Pancreas (tissue), 10 donors: ENCODE measurements around the gene MRGPRD. TPM values are rescaled to one million over a fixed set of nuclear protein-coding genes. Genes with fewer than 3 reads are reported as not detected.

Source experiments
- ATAC-seq, 4 donors: fragments of 200-7000 bp; cut with Tn5 transposase; one replicate each; pipeline versions ENCODE4 v1.8.0 to v1.9.1; 2020; ENCODE audit warnings: mild to moderate bottlenecking in 4 of 4, moderate library complexity in 4 of 4
- DNase-seq, 6 donors: peaks; one replicate each; pipeline ENCODE4 v3.0.0-alpha.2; 2020
- FAIRE-seq: peaks from 2 replicates; lab custom pipeline; 2012; peaks lifted over from hg19 to GRCh38; lab: Jason Lieb, UNC
- H3K27ac ChIP-seq, 4 donors: fragments of 200-600 bp; sonication (generic); 1 replicate in 3 of 4; 2 replicates in 1 of 4; pipeline versions ENCODE4 v1.5.0 to v1.8.0; 2020
- H3K27me3 ChIP-seq, 4 donors: fragments of 200-600 bp; one replicate each; pipeline ENCODE4 v1.8.0; 2021
- H3K36me3 ChIP-seq, 3 donors: fragments of 200-600 bp; sonication (generic) in 1 of 3; one replicate each; pipeline versions ENCODE4 v1.5.0 to v1.8.0; 2020 to 2021
- H3K4me1 ChIP-seq, 3 donors: fragments of 200-600 bp; one replicate each; pipeline ENCODE4 v1.8.0; 2021
- H3K4me3 ChIP-seq, 4 donors: fragments of 200-600 bp; sonication (generic) in 2 of 4; one replicate each; pipeline versions ENCODE4 v1.5.0 to v1.8.0; 2020 to 2021
- H3K9me3 ChIP-seq, 4 donors: fragments of 200-600 bp; one replicate each; pipeline ENCODE4 v1.8.0; 2021
- CTCF ChIP-seq, 4 donors: fragments of 200-600 bp; sonication (generic) in 3 of 4; IDR thresholded peaks; one replicate each; pipeline versions ENCODE4 v1.5.0 to v1.8.0; 2021; ENCODE audit warnings: antibody characterized with exemption in 4 of 4
- WGBS, 2 donors: extraction: QIAGEN DNeasy Blood & Tissue Kit; methylation state at CpG; one replicate each; pipeline ENCODE4 v1.1.7; 2013; 5-methylcytosine and 5-hydroxymethylcytosine counted together
- intact Hi-C, 3 donors: fragments of 100-400 bp; cut with DNase I; formaldehyde crosslinking; loops; one replicate each; pipeline versions ENCODE4 v1.11.1 to v1.14.2; 2022
- polyA plus RNA-seq, 2 donors: library from polyadenylated mRNA; stranded (reverse); fragments of 200-250 nt; gene quantifications; one replicate each; pipeline ENCODE4 v1.2.3, GENCODE V29; 2013
- total RNA-seq, 6 donors: library from RNA; stranded (reverse); fragmentation: NEBNext Ultra II Directional in 4 of 6; extraction: Animal tissue kit (Norgen Biotek cat#: 25700) in 4 of 6; gene quantifications; one replicate each; pipeline versions ENCODE4 v1.2.1 to v1.2.4, GENCODE V29; 2021 to 2023
- donor health status: healthy with polysubstance abuse.
- donor health status: DM: no; HTN: no; CAD: no; lungs with moderate emphysema.
- donor health status: DM: no; HTN: no; CAD: no.
- donor health status: control.
- donor health status: control.
- donor health status: Bipolar disorder and iron deficiency.
- donor health status: DM: yes; HTN: yes; CAD: no.
- donor health status: DM: no; HTN: no; CAD: no.
- donor health status: DM: no; HTN: no; CAD: no.
- donor health status: DM: yes; HTN: yes; CAD: no.

MRGPRD gene
- total and polyA plus RNA-seq, 8 donors, result not detected

- FAIRE-seq (no peak), DNase-seq (peak in 2 of 6 donors; percentile 38 to 44), ATAC-seq (no peak)
- H3K4me3 ChIP-seq, result peak overlapping the region in 1 of 4 donors; percentile 29
- 51 to 57% methylated on average over 9 of the region's 9 CpGs for WGBS, 2 donors
- H3K9me3 ChIP-seq, result no peaks in the 10 kb centered on the region
- intact Hi-C loops, result no loop called here
- peaks cover 0 to 3% (median 0%) of the 10 kb centered on the region in 4 donors for H3K27me3 ChIP-seq
- H3K4me1 ChIP-seq, result peaks cover 0 to 3% (median 0%) of the 10 kb centered on the region in 3 donors
- H3K36me3 ChIP-seq, result no peaks in the 10 kb centered on the region
- TF ChIP-seq CTCF (IDR thresholded peaks at IDR 0.05), result no peak
- peak overlapping the region in 1 of 4 donors; percentile 17 for H3K27ac ChIP-seq
These were observed 29.6 kb upstream of the MRGPRD start for GRCh38 chr11:69010361-69010891.

GRCh38 chr11:69009441-69010211 is 28.8 kb upstream of the MRGPRD start:
- no peaks in the 10 kb centered on the region for H3K36me3 ChIP-seq
- WGBS, 2 donors, result 62 to 67% methylated on average over 16 of the region's 16 CpGs
- intact Hi-C loops, result no loop called here
- peaks cover 0 to 3% (median 0%) of the 10 kb centered on the region in 4 donors for H3K27me3 ChIP-seq
- H3K4me1 ChIP-seq, result peaks cover 0 to 3% (median 0%) of the 10 kb centered on the region in 3 donors
- ATAC-seq, result no peak
- no peak for FAIRE-seq
- DNase-seq, result peak in 2 of 6 donors; percentile 49 to 54
- no peak for TF ChIP-seq CTCF (IDR thresholded peaks at IDR 0.05)
- no peaks in the 10 kb centered on the region for H3K9me3 ChIP-seq
- peak overlapping the region in 1 of 4 donors; percentile 67 for H3K27ac ChIP-seq
- no peak overlapping the region for H3K4me3 ChIP-seq

- FAIRE-seq (no peak), ATAC-seq (peak; percentile 26 to 76 (median 61)), DNase-seq (peak in 3 of 6 donors; percentile 45 to 59 (median 46))
- peaks cover 0 to 3% (median 0%) of the 10 kb centered on the region in 4 donors for H3K27me3 ChIP-seq
- no peaks in the 10 kb centered on the region for H3K36me3 ChIP-seq
- intact Hi-C loops, result no loop called here
- TF ChIP-seq CTCF (IDR thresholded peaks at IDR 0.05), result no peak
- WGBS, 2 donors, result 55 to 61% methylated on average over 15 to 17 of the region's 17 CpGs
- H3K27ac ChIP-seq, result peak overlapping the region in 2 of 4 donors; percentile 44 to 67
- no peak overlapping the region for H3K4me3 ChIP-seq
- H3K4me1 ChIP-seq, result peaks cover 0 to 3% (median 0%) of the 10 kb centered on the region in 3 donors
- H3K9me3 ChIP-seq, result no peaks in the 10 kb centered on the region
These were observed 28.1 kb upstream of the MRGPRD start for GRCh38 chr11:69008737-69009440.

GRCh38 chr11:69007975-69008381 is 27.2 kb upstream of the MRGPRD start:
- 16 to 26% methylated on average over 8 of the region's 8 CpGs for WGBS, 2 donors
- Histone ChIP-seq H3K27ac (peak overlapping the region in 2 of 4 donors; percentile 44 to 67), H3K9me3 (no peaks in the 10 kb centered on the region), H3K4me3 (no peak overlapping the region), H3K36me3 (no peaks in the 10 kb centered on the region), H3K4me1 (peaks cover 0 to 3% (median 0%) of the 10 kb centered on the region in 3 donors), H3K27me3 (peaks cover 0 to 3% (median 0%) of the 10 kb centered on the region in 4 donors)
- peak in 3 of 4 donors; percentile 27 to 36 (median 31) for ATAC-seq
- TF ChIP-seq CTCF (IDR thresholded peaks at IDR 0.05), result no peak
- peak in 2 of 6 donors; percentile 30 to 42 for DNase-seq
- intact Hi-C loops, result no loop called here
- no peak for FAIRE-seq
